NCI-H2029 treated with DMSO at 0.1 percent for 48 hours (cell line): ENCODE measurements around the gene CROCC2.

Experiments
- DNase-seq: peaks from one replicate; lab custom pipeline; 2025; lab: John Stamatoyannopoulos, UW

The CROCC2 gene

DNA sequence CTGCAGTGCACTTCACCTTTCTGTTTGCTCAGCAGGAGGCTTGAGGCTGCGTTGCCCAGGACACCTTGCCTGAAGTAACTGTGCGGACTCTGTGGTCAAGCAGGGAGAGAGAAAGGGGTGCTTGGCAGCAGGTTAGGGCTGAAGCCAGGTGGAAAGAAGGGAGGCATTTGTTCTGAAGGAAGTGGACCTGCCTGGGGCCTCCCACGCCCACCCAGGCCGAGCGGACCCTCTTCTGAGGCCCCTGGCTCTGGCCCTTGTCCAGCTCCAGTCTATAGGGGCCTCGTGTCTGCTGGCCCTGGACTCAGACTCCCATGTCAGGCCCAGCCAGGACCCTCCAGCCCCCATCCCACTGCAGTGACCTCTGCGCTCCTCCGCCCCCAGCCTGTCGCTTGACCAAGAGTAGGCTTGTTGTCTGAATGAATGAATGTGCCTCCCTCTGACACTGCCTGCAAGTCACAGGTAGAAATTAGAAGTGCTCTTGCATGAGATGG, 94.7 kb downstream of the CROCC2 start:
- DNase-seq, result no peak

GRCh38 chr2:241001413-241002274, 95.5 kb downstream of the CROCC2 start:
- no peak for DNase-seq

DNA sequence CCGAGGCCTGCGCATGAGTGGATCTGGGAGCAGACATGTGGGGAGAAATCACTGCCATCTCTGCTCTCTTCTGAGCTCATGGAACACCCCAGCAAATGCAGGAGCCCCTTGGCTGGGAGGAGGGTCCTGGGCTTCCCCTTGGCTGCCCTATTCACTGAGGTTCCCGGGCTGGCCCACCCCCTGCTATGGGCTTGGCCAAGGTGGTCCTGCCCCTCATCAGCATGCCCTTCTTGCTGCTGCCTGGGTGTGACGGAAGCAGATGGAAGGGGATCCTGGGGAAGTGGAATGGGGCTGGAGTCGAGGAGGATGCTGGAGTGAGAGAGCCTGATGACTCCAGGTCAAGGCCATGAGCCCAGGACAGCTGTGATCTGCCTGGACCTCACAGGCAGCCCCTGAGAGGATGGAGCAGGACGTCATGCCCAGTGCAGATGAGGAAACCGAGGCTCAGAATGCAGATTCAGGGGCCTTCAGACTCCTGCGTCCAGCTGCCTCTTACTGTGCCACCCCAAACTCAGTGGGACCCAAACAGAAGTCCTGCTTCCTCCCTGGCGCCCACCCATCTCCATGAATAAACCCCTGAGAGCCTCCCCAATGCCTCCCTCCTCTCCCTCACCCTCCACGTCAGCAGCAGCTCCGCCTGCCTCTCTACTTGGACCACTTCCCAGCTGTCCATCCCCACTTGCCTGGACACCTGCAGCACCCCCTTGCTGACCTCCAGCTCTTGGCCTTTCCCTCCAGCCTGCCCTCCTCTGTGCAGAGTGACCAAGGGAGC, 96.3 kb downstream of the CROCC2 start:
- DNase-seq, result no peak

- no peak for DNase-seq
Measured at GRCh38 chr2:241003047-241003360, 96.9 kb downstream of the CROCC2 start.

DNA sequence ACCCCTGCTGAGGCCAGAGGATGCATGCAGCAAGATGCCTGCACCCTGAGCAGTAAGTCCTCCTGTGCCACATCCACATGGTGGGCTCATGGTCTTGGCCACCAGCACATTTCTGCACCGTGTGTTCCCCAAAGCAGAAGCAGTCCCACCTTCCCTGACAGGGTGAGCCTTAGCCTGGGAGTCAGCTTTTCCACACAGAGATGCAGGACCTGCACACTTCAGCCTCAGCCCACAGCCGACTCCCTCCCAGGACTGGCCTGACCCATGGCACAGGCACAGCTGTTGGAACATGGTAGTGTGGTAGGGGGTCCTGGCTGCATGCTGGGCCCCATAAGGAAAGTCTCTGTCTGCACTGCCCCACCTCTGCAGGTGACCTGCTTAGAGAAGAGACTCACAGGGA, 97.2 kb downstream of the CROCC2 start:
- DNase-seq, result no peak

- no peak for DNase-seq
Measured at GRCh38 chr2:241003830-241004564, 97.9 kb downstream of the CROCC2 start.

- no peak for DNase-seq
Measured at GRCh38 chr2:241005569-241005968, 99.4 kb downstream of the CROCC2 start.

DNA sequence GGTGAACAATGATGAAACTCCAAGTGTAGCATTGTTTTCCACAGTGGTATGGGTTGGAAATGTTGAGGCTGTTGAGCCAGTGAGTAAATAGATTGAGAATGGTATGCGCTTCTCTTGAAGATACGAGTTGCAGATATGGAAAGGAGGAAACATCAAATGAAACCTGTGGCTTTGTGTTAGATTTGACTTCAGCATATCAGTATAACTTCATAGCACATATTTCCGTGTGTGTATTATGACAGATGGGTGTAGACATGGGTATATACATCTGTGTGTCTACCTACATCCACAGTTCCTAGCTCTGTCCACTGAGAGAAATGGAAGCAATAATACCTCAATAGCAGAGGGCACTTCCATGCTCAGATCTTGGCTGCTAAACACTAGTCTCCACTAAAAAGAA, 100.3 kb downstream of the CROCC2 start:
- no peak for DNase-seq

GRCh38 chr2:241007111-241007510, 101.0 kb downstream of the CROCC2 start:
- no peak for DNase-seq

DNA sequence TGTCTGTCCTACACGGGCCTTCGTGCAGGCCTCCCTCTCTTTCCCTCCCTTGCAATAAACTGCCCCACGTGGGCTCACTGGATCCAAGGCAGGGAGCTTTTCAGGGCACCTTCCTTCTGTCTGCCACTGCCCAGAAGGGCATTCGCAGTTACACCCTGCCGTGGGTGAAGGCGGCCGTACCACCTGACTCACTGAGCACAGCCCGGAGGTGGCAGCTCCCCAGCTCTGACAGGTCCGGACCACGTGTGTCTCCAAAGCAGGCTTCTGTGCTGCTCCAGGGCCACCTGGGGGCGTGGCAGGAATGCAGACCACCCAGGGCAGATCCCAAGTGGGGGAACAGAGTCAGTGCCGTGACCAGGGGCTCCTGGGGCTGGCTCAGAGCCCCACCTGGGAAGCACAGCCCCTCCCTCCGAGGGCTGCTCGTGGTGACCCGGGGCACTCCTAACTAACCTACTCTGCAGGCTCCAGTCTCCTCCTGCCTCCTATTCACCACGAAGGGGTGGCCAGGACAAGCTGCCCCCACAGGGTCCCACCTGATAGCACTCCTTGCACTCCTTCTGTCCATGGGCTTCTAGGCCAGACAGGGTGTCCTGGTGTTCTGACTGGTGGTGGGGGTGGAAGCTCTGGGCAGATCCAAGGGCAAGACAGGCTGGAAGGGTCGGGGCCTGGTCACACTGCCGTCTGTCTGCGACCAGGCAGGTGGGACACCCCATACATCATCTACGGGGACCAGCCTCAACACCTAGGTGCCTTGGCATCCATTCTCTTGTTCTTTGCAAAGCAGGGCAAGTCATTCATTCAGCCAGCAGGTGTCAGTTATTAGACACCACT, 102.0 kb downstream of the CROCC2 start:
- no peak for DNase-seq

GRCh38 chr2:241008711-241009121, 102.6 kb downstream of the CROCC2 start:
- no peak for DNase-seq

GRCh38 chr2:241009191-241009590, 103.1 kb downstream of the CROCC2 start:
- DNase-seq, result no peak

- no peak for DNase-seq
Measured at GRCh38 chr2:241009601-241010530, 103.7 kb downstream of the CROCC2 start.

DNA sequence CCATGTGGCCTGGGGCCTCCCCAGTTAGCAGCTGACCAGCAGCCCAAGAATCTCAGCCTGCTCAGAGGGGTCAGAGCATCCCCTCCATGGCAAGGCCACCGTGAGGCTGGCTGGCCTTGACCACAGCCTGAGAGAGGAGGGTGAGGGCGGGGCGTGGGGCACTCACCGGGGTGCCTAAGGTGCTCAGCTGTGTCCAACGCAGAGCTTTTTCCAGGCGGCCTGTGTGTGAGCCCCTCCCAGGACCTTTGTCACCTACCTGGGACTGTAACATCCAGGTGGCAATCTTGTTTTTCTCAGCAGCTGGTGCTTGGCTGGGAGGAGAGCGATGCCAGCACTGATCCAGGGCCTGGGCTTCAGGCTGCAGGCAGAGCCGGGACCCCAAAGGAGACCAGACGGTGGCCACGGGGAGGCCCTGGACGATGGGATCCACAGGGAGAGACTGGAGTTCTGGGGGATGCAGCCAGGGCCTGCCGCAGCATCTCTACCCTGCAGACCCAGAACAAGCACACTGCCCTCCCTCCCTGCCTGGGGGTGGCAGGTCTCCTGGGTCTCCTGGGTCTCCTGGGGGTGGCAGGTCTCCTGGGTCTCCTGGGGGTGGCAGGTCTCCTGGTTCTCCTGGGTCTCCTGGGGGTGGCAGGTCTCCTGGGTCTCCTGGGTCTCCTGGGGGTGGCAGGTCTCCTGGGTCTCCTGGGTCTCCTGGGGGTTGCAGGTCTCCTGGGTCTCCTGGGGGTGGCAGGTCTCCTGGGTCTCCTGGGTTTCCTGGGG, 104.6 kb downstream of the CROCC2 start:
- DNase-seq, result no peak

GRCh38 chr2:241011296-241011600, 105.1 kb downstream of the CROCC2 start:
- no peak for DNase-seq

DNA sequence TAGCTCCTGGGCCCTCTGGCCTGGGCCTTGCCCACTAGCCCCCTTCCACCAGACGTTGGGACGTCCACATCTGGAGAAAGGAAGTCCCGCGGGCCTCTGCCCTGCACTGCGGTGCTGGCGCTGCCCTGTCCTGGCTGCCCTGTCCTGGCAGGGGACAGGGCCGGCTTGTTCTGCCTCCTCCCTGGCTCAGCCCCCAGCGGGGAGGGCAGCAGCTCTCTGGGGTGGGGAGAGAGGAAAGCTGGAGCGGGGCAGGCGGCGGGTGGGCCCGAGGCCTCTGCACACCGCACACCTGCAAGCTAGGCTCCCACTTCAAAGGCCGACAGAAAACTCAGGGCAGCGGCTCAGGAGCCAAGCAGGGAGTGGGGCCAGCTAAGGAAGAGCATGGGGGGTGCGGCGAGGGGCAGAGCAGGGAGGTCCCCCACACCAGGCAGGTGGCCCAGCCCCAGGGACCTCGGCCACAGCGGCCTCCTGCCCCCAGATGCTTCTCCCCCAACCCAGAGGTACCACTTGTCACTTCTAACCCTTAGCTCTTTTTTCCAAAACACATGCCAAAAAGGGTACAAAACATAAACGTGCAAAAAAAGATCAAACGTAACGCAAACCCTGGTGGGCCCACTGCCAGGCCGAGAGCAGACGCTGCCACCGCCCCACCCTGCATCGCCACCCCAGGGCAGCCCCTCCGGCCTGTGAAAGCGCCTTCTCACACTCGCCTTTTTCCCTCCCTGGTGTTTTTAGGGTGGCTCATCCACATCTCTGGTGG, 105.8 kb downstream of the CROCC2 start:
- no peak for DNase-seq

GRCh38 chr2:241014224-241014623, 108.1 kb downstream of the CROCC2 start:
- no peak for DNase-seq

GRCh38 chr2:241014764-241015163, 108.6 kb downstream of the CROCC2 start:
- no peak for DNase-seq

DNA sequence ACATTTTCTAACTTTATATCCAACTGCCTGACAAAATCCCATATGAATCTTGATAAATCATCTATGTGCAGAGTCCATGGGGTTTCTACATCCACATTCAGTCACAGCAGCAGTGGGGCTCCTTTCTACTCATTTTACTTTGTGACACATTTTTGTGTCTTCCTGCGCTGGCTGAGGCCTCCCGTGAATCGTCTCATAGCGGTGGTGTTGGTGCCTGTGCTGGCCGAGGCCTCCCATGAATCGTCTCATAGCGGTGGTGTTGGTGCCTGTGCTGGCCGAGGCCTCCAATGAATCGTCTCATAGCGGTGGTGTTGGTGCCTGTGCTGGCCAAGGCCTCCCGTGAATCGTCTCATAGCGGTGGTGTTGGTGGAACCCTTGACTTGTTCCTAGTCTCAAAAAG, 109.3 kb downstream of the CROCC2 start:
- no peak for DNase-seq
